ENCODE measurements around the gene DAPL1. TPM values are rescaled to one million over a fixed set of nuclear protein-coding genes. Genes with fewer than 3 reads are reported as not detected.
A peak's percentile ranks its signal among the peaks of the same experiment; 100 is the strongest.

The DAPL1 gene, protein sequence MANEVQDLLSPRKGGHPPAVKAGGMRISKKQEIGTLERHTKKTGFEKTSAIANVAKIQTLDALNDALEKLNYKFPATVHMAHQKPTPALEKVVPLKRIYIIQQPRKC
- not detected for polyA plus RNA-seq

DNA sequence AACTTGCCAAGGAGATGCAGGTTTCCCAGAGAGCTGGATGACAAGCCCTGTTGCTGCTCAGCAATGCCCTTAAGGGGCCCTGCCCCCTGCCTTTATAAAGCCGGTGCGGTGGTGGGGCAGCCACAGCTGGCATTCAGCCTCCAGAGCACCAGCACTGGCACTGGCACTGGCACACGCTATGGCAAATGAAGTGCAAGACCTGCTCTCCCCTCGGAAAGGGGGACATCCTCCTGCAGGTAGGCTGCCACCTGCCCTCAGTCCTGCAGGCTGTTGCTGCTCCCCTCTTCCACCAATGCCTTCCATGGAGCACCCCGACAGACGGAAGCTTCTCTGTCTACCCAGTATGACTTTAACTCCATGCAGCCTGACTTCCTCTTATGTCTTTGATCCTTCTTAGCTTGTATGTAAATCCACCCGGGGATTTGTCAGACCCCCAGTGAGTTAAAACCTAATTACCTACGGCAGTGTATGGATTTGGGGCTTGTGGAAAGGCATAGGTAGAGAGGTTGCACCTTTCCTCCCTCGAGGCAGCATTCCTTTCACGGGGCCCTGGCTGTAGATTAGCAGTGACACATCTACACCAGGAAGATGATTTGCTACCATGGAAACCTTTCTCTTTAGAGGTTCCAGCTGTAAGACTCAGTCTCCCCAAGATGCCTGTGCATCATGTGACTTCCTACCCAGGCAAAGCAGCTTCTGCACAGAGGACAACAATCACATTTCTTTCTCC, at the start of gene DAPL1:
TSS of gene DAPL1 (plus strand) at position 123 of the 730 bp plus-strand sequence. CDS start at position 179, 56 bp downstream.
- peaks cover 0 to 3% (median 0%) of the 10 kb centered on the region in 3 donors for H3K27me3 Mint-ChIP-seq (ENCODE audit: low read depth in 3 of 3)
- no peaks in the 10 kb centered on the region for H3K4me1 Mint-ChIP-seq
- no peak within 1 kb of the TSS for H3K27ac Mint-ChIP-seq
- no peak within 1 kb of the TSS for H3K4me3 Mint-ChIP-seq
- DNase-seq = no peak
- H3K9me3 Mint-ChIP-seq = no peaks in the 10 kb centered on the region
- no peaks in the 10 kb centered on the region for H3K36me3 Mint-ChIP-seq

DNA sequence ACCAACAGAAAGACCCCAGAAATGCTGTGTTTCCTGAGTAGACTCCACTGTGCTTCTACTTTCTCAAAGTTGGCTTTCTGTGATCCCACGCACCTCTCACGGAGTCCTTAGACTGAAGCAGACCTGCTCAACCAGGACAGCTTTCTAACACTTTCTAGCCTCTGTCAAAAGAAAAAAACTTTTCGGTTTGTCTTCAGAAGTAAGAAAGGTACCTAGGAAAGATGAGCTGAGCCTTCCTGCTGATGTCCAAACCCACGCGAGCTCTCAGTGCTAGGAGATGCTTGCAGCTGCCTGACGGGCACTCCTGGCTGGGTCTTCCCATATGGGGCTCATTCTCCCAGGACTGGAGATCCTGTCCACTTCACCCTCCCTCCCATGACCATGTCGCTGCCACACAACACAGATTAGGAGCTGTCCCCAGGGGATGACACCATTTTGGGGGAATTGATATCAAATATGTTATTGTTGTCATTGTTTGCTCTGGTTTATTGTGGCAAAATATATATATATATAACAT, 49.2 kb upstream of the DAPL1 start:
- Mint-ChIP-seq H3K36me3 (no peaks in the 10 kb centered on the region), H3K27ac (no peak overlapping the region), H3K27me3 (ENCODE audit: low read depth in 3 of 3) (peaks cover 0 to 3% (median 1%) of the 10 kb centered on the region in 3 donors), H3K4me3 (no peak overlapping the region), H3K9me3 (peaks cover 0 to 2% (median 0%) of the 10 kb centered on the region in 6 donors), H3K4me1 (no peaks in the 10 kb centered on the region)
- no peak for DNase-seq

GRCh38 chr2:158746488-158746887, 48.6 kb upstream of the DAPL1 start:
- DNase-seq = no peak
- no peak overlapping the region for H3K4me3 Mint-ChIP-seq
- H3K4me1 Mint-ChIP-seq = no peaks in the 10 kb centered on the region
- peaks cover 0 to 2% (median 0%) of the 10 kb centered on the region in 6 donors for H3K9me3 Mint-ChIP-seq
- peaks cover 0 to 3% (median 3%) of the 10 kb centered on the region in 3 donors for H3K27me3 Mint-ChIP-seq (ENCODE audit: low read depth in 3 of 3)
- H3K36me3 Mint-ChIP-seq = no peaks in the 10 kb centered on the region
- H3K27ac Mint-ChIP-seq = peak overlapping the region in 1 of 6 donors; percentile 38

- no peak for DNase-seq
- no peak overlapping the region for H3K4me3 Mint-ChIP-seq
- no peaks in the 10 kb centered on the region for H3K36me3 Mint-ChIP-seq
- H3K27ac Mint-ChIP-seq = no peak overlapping the region
- peaks cover 0 to 2% (median 0%) of the 10 kb centered on the region in 6 donors for H3K9me3 Mint-ChIP-seq
- no peaks in the 10 kb centered on the region for H3K4me1 Mint-ChIP-seq
- peaks cover 0 to 3% (median 3%) of the 10 kb centered on the region in 3 donors for H3K27me3 Mint-ChIP-seq (ENCODE audit: low read depth in 3 of 3)
These were observed 47.8 kb upstream of the DAPL1 start for GRCh38 chr2:158747281-158747680.

- H3K36me3 Mint-ChIP-seq = no peaks in the 10 kb centered on the region
- H3K4me3 Mint-ChIP-seq = no peak overlapping the region
- H3K4me1 Mint-ChIP-seq = no peaks in the 10 kb centered on the region
- no peak overlapping the region for H3K27ac Mint-ChIP-seq
- H3K9me3 Mint-ChIP-seq = peaks cover 0 to 2% (median 0%) of the 10 kb centered on the region in 6 donors
- no peak for DNase-seq
- peaks cover 0 to 3% (median 3%) of the 10 kb centered on the region in 3 donors for H3K27me3 Mint-ChIP-seq (ENCODE audit: low read depth in 3 of 3)
These were observed 46.1 kb upstream of the DAPL1 start for GRCh38 chr2:158748926-158749590.

DNA sequence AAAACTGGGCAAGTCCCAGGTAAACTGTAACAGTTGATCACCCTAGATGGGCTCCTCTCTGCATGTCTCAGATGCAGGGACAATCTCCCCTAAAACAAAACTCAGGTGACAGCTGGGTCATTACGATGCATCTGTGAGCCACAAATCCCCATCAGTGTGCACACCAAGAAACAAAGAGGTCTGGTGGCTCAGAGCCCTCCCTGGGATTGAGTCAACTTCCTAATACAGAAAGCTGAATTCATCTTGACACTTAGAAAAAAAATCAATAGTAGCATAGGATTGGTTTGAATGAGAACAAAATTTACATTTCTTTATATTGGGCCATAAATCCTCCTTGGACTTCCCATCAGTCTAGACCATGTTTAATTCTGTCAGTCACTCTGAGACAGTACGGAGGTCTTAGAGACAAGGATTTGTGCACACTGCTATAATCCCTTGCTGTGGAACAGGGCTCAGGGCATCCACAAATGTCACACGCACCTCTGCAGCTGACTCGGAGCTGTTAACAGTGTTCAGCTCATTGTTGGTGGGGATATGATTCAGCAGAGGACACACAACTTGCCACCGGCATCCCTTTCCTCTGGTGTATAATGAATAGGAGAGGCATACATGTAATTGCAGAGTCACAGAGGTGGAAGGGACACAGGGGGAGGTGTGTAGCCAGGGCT, 44.5 kb upstream of the DAPL1 start:
- DNase-seq = no peak
- H3K4me3 Mint-ChIP-seq = no peak overlapping the region
- peaks cover 0 to 2% (median 0%) of the 10 kb centered on the region in 6 donors for H3K9me3 Mint-ChIP-seq
- H3K36me3 Mint-ChIP-seq = no peaks in the 10 kb centered on the region
- H3K27me3 Mint-ChIP-seq (ENCODE audit: low read depth in 3 of 3) = peaks cover 0 to 3% (median 1%) of the 10 kb centered on the region in 3 donors
- no peak overlapping the region for H3K27ac Mint-ChIP-seq
- H3K4me1 Mint-ChIP-seq = no peaks in the 10 kb centered on the region

- Mint-ChIP-seq H3K9me3 (no peaks in the 10 kb centered on the region), H3K4me3 (no peak overlapping the region), H3K27ac (no peak overlapping the region), H3K36me3 (no peaks in the 10 kb centered on the region), H3K27me3 (ENCODE audit: low read depth in 3 of 3) (peaks cover 0 to 3% (median 1%) of the 10 kb centered on the region in 3 donors), H3K4me1 (no peaks in the 10 kb centered on the region)
- DNase-seq = peak; percentile 18 to 36 (median 24)
These were observed 41.2 kb upstream of the DAPL1 start for GRCh38 chr2:158753641-158754611.

GRCh38 chr2:158755310-158756087, 39.6 kb upstream of the DAPL1 start:
- Mint-ChIP-seq H3K27me3 (ENCODE audit: low read depth in 3 of 3) (peaks cover 0 to 5% (median 3%) of the 10 kb centered on the region in 3 donors), H3K27ac (no peak overlapping the region), H3K9me3 (no peaks in the 10 kb centered on the region), H3K4me1 (no peaks in the 10 kb centered on the region), H3K4me3 (no peak overlapping the region), H3K36me3 (no peaks in the 10 kb centered on the region)
- no peak for DNase-seq

DNA sequence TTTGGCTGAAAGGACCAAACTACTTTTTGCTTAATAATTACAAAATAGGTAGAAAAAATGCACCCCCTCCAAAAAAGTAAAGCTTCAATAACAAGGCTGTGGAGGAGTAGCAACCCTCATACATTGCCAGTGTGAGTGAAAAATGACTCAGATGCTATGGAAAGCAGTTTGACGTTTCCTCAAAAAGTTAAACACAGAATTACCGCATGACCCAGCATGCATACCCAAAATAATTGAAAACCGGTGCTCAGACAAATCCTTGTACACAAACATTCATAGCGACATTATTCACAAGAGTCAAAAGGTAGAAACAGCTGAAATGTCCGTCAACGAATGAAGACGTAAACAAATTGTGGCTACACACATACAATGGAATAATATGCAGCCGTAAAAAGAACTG, 38.8 kb upstream of the DAPL1 start:
- Mint-ChIP-seq H3K4me3 (no peak overlapping the region), H3K36me3 (no peaks in the 10 kb centered on the region), H3K27ac (no peak overlapping the region), H3K27me3 (ENCODE audit: low read depth in 3 of 3) (peaks cover 0 to 3% (median 0%) of the 10 kb centered on the region in 3 donors), H3K9me3 (no peaks in the 10 kb centered on the region), H3K4me1 (peaks cover 0 to 2% of the 10 kb centered on the region in 2 donors)
- DNase-seq = no peak

DNA sequence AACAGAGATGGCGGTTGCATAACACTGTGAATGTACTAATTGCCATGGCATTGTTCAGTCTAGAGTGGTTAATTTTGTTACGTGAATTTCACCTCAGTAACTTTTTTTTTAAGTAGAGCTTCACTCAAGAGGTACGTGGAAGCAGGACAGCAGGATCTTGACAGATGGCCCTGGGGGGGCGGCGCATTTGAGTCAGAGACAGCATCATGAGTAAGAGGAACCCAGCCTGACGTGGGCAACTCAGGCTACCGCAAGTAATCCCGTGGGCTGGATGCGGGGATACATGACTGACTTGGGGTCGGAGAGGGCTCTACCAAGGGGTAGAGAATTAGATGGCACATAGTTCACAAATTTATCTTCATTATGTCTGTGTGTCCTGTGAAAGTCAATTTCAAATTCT, 38.1 kb upstream of the DAPL1 start:
- no peak for DNase-seq
- H3K27me3 Mint-ChIP-seq (ENCODE audit: low read depth in 3 of 3) = peaks cover 0 to 3% (median 0%) of the 10 kb centered on the region in 3 donors
- H3K9me3 Mint-ChIP-seq = no peaks in the 10 kb centered on the region
- no peak overlapping the region for H3K4me3 Mint-ChIP-seq
- no peaks in the 10 kb centered on the region for H3K36me3 Mint-ChIP-seq
- no peak overlapping the region for H3K27ac Mint-ChIP-seq
- H3K4me1 Mint-ChIP-seq = peaks cover 0 to 8% of the 10 kb centered on the region in 2 donors

DNA sequence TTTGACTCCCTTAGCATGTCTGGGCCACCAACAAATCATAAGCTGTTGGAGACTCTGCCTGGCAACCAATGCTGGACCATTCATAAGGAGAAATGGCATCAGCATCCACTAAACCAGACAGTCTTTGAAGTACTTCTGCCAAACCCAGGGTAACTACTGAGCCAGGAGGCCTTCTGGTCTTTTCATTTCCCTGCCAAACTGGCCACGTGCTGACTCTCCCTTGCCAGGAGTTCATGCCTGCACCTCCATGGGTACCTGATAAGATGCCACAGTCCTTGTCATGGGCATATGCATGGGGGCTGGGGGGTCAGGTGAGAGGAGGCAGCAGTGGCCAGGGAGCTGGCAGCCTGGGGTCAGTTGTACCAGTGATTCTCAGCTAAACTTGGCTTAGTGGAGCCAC, 34.2 kb upstream of the DAPL1 start:
- no peak for DNase-seq
- H3K27ac Mint-ChIP-seq = no peak overlapping the region
- peaks cover 0 to 3% (median 3%) of the 10 kb centered on the region in 3 donors for H3K27me3 Mint-ChIP-seq (ENCODE audit: low read depth in 3 of 3)
- H3K36me3 Mint-ChIP-seq = no peaks in the 10 kb centered on the region
- H3K4me3 Mint-ChIP-seq = no peak overlapping the region
- peaks cover 0 to 15% of the 10 kb centered on the region in 2 donors for H3K4me1 Mint-ChIP-seq
- H3K9me3 Mint-ChIP-seq = no peaks in the 10 kb centered on the region

DNA sequence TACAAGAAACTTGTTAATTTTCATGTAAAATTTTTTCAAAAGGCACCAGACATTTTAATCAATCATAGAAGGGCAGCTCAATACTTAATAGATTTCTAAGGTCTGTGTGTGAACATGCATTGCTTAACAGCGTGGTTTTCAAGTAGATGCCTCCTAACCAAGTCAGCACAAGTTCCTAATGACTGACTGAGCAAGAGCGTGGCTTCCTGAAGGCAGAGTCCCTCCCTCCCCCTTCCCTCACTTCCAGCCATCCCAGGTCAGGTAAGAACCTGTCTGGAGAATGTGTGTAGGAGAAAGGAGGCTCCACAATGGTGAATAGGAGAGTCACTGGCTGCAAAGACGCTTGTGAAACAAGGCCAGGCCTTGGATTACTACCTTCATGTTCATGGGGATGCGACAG, 33.5 kb upstream of the DAPL1 start:
- H3K27me3 Mint-ChIP-seq (ENCODE audit: low read depth in 3 of 3) = peaks cover 0 to 3% (median 3%) of the 10 kb centered on the region in 3 donors
- H3K9me3 Mint-ChIP-seq = no peaks in the 10 kb centered on the region
- no peak overlapping the region for H3K4me3 Mint-ChIP-seq
- H3K36me3 Mint-ChIP-seq = no peaks in the 10 kb centered on the region
- peaks cover 0 to 15% of the 10 kb centered on the region in 2 donors for H3K4me1 Mint-ChIP-seq
- H3K27ac Mint-ChIP-seq = no peak overlapping the region
- no peak for DNase-seq
